PC-9 (cell line): ENCODE results near the gene PCNX3. TPM values are rescaled to one million over a fixed set of nuclear protein-coding genes. Genes with fewer than 3 reads are reported as not detected.

Experiments
- BruUV-seq: library from RNA; stranded (reverse); fragments of 400-500 nt; replicated peaks from 2 replicates; lab custom pipeline; 2021; lab: Mats Ljungman, UMichigan
- CTCF ChIA-PET: fragments of 300-600 bp; sonication (Branson Sonifier 250); formaldehyde crosslinking; loops from one replicate; lab custom pipeline; 2022; ENCODE audit warnings: antibody characterized with exemption; lab: Charles Lee
- POLR2A ChIA-PET: fragments of 300-600 bp; sonication (Branson Sonifier 250); formaldehyde crosslinking; loops from one replicate; lab custom pipeline; 2022; ENCODE audit warnings: antibody characterized with exemption; ENCODE audit not compliant: unreplicated experiment; lab: Charles Lee
- DNase-seq, 2 experiments: peaks; one replicate each; pipeline versions ENCODE4 v3.0.0 to v3.0.0-alpha.2; 2015 to 2022; ENCODE audit warnings: mixed read lengths in 1 of 2
- H2AFZ ChIP-seq: fragments of 200-600 bp; sonication (generic); 2 replicates; pipeline ENCODE4 v1.8.1; 2017; ENCODE audit warnings: antibody characterized with exemption
- H3F3A ChIP-seq: fragments of 200-600 bp; sonication (generic); 2 replicates; pipeline ENCODE4 v1.8.1; 2017; ENCODE audit warnings: antibody characterized with exemption, mild to moderate bottlenecking, low read depth; ENCODE audit not compliant: insufficient read depth
- H3K27ac ChIP-seq: fragments of 200-600 bp; sonication (generic); 2 replicates; pipeline ENCODE4 v1.6.1; 2016; ENCODE audit warnings: mixed run types
- H3K27me3 ChIP-seq: fragments of 200-600 bp; sonication (generic); 2 replicates; pipeline ENCODE4 v1.6.1; 2016; ENCODE audit warnings: low read depth, mixed run types; ENCODE audit not compliant: insufficient read depth
- H3K36me3 ChIP-seq: fragments of 200-600 bp; sonication (generic); 2 replicates; pipeline ENCODE4 v1.6.1; 2016; ENCODE audit warnings: low read depth, mixed run types
- H3K4me1 ChIP-seq: fragments of 200-600 bp; sonication (generic); replicated peaks from 2 replicates; pipeline ENCODE4 v1.6.1; 2016; ENCODE audit warnings: mixed run types; ENCODE audit not compliant: insufficient read depth
- H3K4me2 ChIP-seq: fragments of 200-600 bp; sonication (generic); 2 replicates; pipeline ENCODE4 v1.6.1; 2017; ENCODE audit warnings: mixed run types
- H3K4me3 ChIP-seq: fragments of 200-600 bp; sonication (generic); 2 replicates; pipeline ENCODE4 v1.6.1; 2016; ENCODE audit warnings: mixed run types
- H3K79me2 ChIP-seq: fragments of 200-600 bp; sonication (generic); 2 replicates; pipeline ENCODE4 v1.6.1; 2017; ENCODE audit warnings: low read depth, mixed run types
- H3K9me2 ChIP-seq: fragments of 200-600 bp; sonication (generic); 2 replicates; pipeline ENCODE4 v1.8.1; 2017; ENCODE audit warnings: mild to moderate bottlenecking; ENCODE audit not compliant: insufficient read depth
- H3K9me3 ChIP-seq: fragments of 200-600 bp; sonication (generic); 2 replicates; pipeline ENCODE4 v1.8.1; 2016; ENCODE audit warnings: low read depth; ENCODE audit not compliant: insufficient read depth
- H4K20me1 ChIP-seq: fragments of 200-600 bp; sonication (generic); 2 replicates; pipeline ENCODE4 v1.8.1; 2017; ENCODE audit not compliant: insufficient read depth
- CTCF ChIP-seq: fragments of 200-600 bp; sonication (generic); conservative IDR thresholded peaks from 2 replicates; pipeline ENCODE4 v1.6.1; 2017; ENCODE audit warnings: mixed run types, antibody characterized with exemption, mild to moderate bottlenecking, moderate library complexity
- EZH2 ChIP-seq: fragments of 200-600 bp; sonication (generic); IDR thresholded peaks from 2 replicates; pipeline ENCODE4 v1.8.0; 2017; ENCODE audit warnings: antibody characterized with exemption, low read depth
- intact Hi-C: fragments of 100-400 bp; cut with micrococcal nuclease; formaldehyde crosslinking; loops from one replicate; pipeline ENCODE4 v1.10.0; 2022; ENCODE audit not compliant: unreplicated experiment
- total RNA-seq: library from RNA; stranded (reverse); gene quantifications from 2 replicates; pipeline ENCODE4 v1.2.3, GENCODE V29; 2021

PCNX3 gene
- total RNA-seq, 1 experiment from 2014 or later = 76.9 TPM

- peak; percentile 83 to 97 for DNase-seq
- Histone ChIP-seq H3K27ac (peak overlapping the region; percentile 30), H3K9me2 (no peaks in the 10 kb centered on the region), H2AFZ (no peak overlapping the region), H3F3A (peaks cover 63% of the 10 kb centered on the region), H3K27me3 (no peaks in the 10 kb centered on the region), H3K9me3 (no peaks in the 10 kb centered on the region), H3K36me3 (no peaks in the 10 kb centered on the region; the same call in 1 of the 2 replicates), H3K4me2 (peak overlapping the region; percentile 96), H3K4me1 (peaks cover 55% of the 10 kb centered on the region), H3K79me2 (peaks cover 52% of the 10 kb centered on the region), H3K4me3 (peak overlapping the region; percentile 81), H4K20me1 (peaks cover 7% of the 10 kb centered on the region; the same call in 1 of the 2 replicates)
- BruUV-seq = no TSS peak
- intact Hi-C loops = loop anchor here (5.0 kb wide), 5 partner anchors 47 to 478 kb away; partner anchors contain the start of genes CST6, KAT5, NEAT1 and SCYL1
- POLR2A ChIA-PET = no interaction called here
- no peak for TF ChIP-seq EZH2
- peak; percentile 84 for TF ChIP-seq CTCF
- CTCF ChIA-PET = no interaction called here
Measured at GRCh38 chr11:65574109-65574810, 41.3 kb upstream of the PCNX3 start.

- Histone ChIP-seq H3K79me2 (peaks cover 51% of the 10 kb centered on the region), H3K4me2 (peak overlapping the region; percentile 82), H3K36me3 (no peaks in the 10 kb centered on the region; the same call in 1 of the 2 replicates), H3K9me3 (no peaks in the 10 kb centered on the region), H2AFZ (no peak overlapping the region), H3K4me3 (peak overlapping the region; percentile 81), H3K9me2 (no peaks in the 10 kb centered on the region), H3K4me1 (peaks cover 55% of the 10 kb centered on the region), H4K20me1 (peaks cover 7% of the 10 kb centered on the region; the same call in 1 of the 2 replicates), H3F3A (peaks cover 57% of the 10 kb centered on the region), H3K27me3 (no peaks in the 10 kb centered on the region), H3K27ac (peak overlapping the region; percentile 30)
- peak; percentile 56 to 65 for DNase-seq
- POLR2A ChIA-PET = no interaction called here
- intact Hi-C loops = loop anchor here (5.0 kb wide), 5 partner anchors 48 to 477 kb away; partner anchors contain the start of genes CST6, KAT5, NEAT1 and SCYL1
- TF ChIP-seq EZH2 (no peak), CTCF (no peak)
- TSS peak; percentile 59 for BruUV-seq
- CTCF ChIA-PET = no interaction called here
Measured at GRCh38 chr11:65574811-65575567, 40.6 kb upstream of the PCNX3 start.

- Histone ChIP-seq H3F3A (peaks cover 55% of the 10 kb centered on the region), H3K4me3 (peak within 1 kb of the TSS; percentile 81), H2AFZ (peak within 1 kb of the TSS; percentile 62; the same call in 1 of the 2 replicates), H3K4me1 (peaks cover 55% of the 10 kb centered on the region), H3K79me2 (peaks cover 47% of the 10 kb centered on the region), H3K36me3 (no peaks in the 10 kb centered on the region; the same call in 1 of the 2 replicates), H3K4me2 (peak within 1 kb of the TSS; percentile 98), H3K27ac (peak within 1 kb of the TSS; percentile 52), H4K20me1 (peaks cover 7% of the 10 kb centered on the region; the same call in 1 of the 2 replicates), H3K9me2 (no peaks in the 10 kb centered on the region), H3K27me3 (no peaks in the 10 kb centered on the region), H3K9me3 (no peaks in the 10 kb centered on the region)
- peak in 1 of 2 experiments; percentile 80 for DNase-seq
- CTCF ChIA-PET = interaction anchor here (0.6 kb wide), 1 partner anchor 17 kb away, joined by 12 read pairs; no protein-coding TSS in a partner anchor
- POLR2A ChIA-PET = interaction anchor here (0.6 to 1.0 kb wide), 3 partner anchors 40 to 300 kb away, joined by 8 to 46 read pairs (median 15); partner anchors contain the start of gene PCNX3
- intact Hi-C loops = no loop called here
- TF ChIP-seq EZH2 (no peak), CTCF (no peak)
- no TSS peak for BruUV-seq
Measured at GRCh38 chr11:65575568-65576231, 39.9 kb upstream of the PCNX3 start, which contains the start of gene EHBP1L1. TSS of gene EHBP1L1 (plus strand) at chr11:65576053. CDS start at chr11:65576303, 250 bp downstream.
